Uterus (tissue), 4 donors: ENCODE data around the gene MAK. TPM values are rescaled to one million over a fixed set of nuclear protein-coding genes. Genes with fewer than 3 reads are reported as not detected.

Experiments
- DNase-seq, 2 donors: peaks; one replicate each; pipeline ENCODE4 v3.0.0-alpha.2; 2019 to 2020
- H3K27ac ChIP-seq, 2 donors: fragments of 200-600 bp; sonication (generic); 1 replicate in 1 of 2; 2 replicates in 1 of 2; pipeline ENCODE4 v1.5.1; 2016 to 2018
- H3K27me3 ChIP-seq, 2 donors: fragments of 200-600 bp; sonication (generic); one replicate each; pipeline ENCODE4 v1.5.1; 2018 to 2019; ENCODE audit warnings: control low read depth in 1 of 2
- H3K36me3 ChIP-seq, 2 donors: fragments of 200-600 bp; sonication (generic); one replicate each; pipeline ENCODE4 v1.5.1; 2019; ENCODE audit warnings: control low read depth in 1 of 2
- H3K4me1 ChIP-seq, 2 donors: fragments of 200-600 bp; sonication (generic); one replicate each; pipeline ENCODE4 v1.5.1; 2018 to 2019; ENCODE audit warnings: control low read depth in 1 of 2
- H3K4me3 ChIP-seq, 2 donors: fragments of 200-600 bp; sonication (generic); 1 replicate in 1 of 2; 2 replicates in 1 of 2; pipeline ENCODE4 v1.5.1; 2018 to 2019; ENCODE audit warnings: mild to moderate bottlenecking in 1 of 2
- H3K9me3 ChIP-seq, 2 donors: fragments of 200-600 bp; sonication (generic); one replicate each; pipeline ENCODE4 v1.5.1; 2019; ENCODE audit warnings: control low read depth in 1 of 2
- CTCF ChIP-seq, 4 experiments: fragments of 200-600 bp in 2 of 4; fragments of 450-650 bp in 2 of 4; sonication (generic) in 2 of 4; IDR thresholded peaks; one replicate each; pipeline ENCODE4 v1.5.1; 2016 to 2019; ENCODE audit warnings: antibody characterized with exemption in 4 of 4, mild to moderate bottlenecking in 2 of 4, moderate library complexity in 1 of 4
- POLR2A ChIP-seq, 2 donors: fragments of 450-650 bp; IDR thresholded peaks; one replicate each; pipeline ENCODE4 v1.6.1; 2016; ENCODE audit warnings: antibody characterized with exemption in 2 of 2, mild to moderate bottlenecking in 1 of 2, moderate library complexity in 1 of 2
- intact Hi-C: fragments of 100-400 bp; cut with DNase I; formaldehyde crosslinking; loops from one replicate; pipeline ENCODE4 v1.15.1; 2023; ENCODE audit warnings: low total_unique reads
- total RNA-seq, 4 donors: library from RNA; depleted of rRNA in 3 of 4; stranded (reverse); fragments of >200 nt in 3 of 4; gene quantifications; one replicate each; pipeline versions ENCODE4 v1.1.0 to v1.2.4, GENCODE V29; 2014 to 2023
- donor health status: DM: yes; HTN: yes; CAD: no.

Gene MAK
- total RNA-seq, 4 donors from 2014 or later, result 0.97 to 1.8 TPM; not detected in 2

- no peak overlapping the region for H3K4me3 ChIP-seq
- DNase-seq, result no peak
- intact Hi-C loops, result no loop called here
- H3K36me3 ChIP-seq, result no peaks in the 10 kb centered on the region
- TF ChIP-seq POLR2A (IDR thresholded peaks at IDR 0.05), result no peak
- no peak for TF ChIP-seq CTCF (IDR thresholded peaks at IDR 0.05)
- no peaks in the 10 kb centered on the region for H3K27me3 ChIP-seq
- no peaks in the 10 kb centered on the region for H3K9me3 ChIP-seq
- H3K27ac ChIP-seq, result no peak overlapping the region
- no peaks in the 10 kb centered on the region for H3K4me1 ChIP-seq
These were observed 105.1 kb downstream of the MAK start for GRCh38 chr6:10733151-10733715.

DNA sequence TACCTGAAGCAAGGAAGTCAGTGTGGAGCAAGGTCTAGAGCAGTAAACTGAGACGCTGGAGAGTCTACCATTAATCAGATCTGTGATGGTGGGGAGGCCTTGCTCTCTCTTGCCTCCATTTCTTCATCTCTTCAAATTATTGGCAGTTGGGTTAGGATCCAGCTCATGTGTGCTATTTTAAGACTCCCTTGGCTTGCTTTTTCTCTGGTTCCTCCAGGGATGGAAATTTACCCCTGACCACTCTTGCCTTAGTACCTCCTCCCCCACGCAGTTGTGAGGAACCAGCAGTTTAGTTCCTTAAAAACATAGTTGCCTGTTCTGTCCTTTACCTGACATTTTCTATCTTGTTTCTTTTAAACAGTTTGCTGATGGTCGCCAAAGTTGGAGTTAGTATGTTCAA is 108.1 kb downstream of the MAK start:
- Histone ChIP-seq H3K4me3 (no peak overlapping the region), H3K27me3 (no peaks in the 10 kb centered on the region), H3K36me3 (no peaks in the 10 kb centered on the region), H3K27ac (no peak overlapping the region), H3K4me1 (no peaks in the 10 kb centered on the region), H3K9me3 (no peaks in the 10 kb centered on the region)
- intact Hi-C loops, result no loop called here
- no peak for DNase-seq
- TF ChIP-seq CTCF (IDR thresholded peaks at IDR 0.05), result no peak

DNA sequence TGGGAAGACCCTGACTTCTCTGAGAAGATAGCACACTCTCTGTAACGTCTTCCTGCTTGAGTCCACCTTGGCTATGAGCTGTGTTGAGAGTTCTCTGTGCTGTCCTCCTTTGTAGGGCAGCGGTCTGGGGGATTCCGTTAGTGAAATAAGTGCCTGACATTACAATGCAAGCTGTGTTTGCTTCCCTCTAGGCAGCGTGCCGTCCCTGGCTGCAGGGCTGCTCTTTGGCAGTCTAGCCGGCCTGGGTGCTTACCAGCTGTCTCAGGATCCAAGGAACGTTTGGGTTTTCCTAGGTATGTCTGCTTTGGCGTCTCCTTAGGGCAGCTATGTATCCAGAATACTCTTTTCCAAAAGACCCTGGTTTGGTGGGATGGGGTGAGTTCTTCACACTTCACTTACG is 112.6 kb downstream of the MAK start:
- Histone ChIP-seq H3K4me1 (peaks cover 7 to 14% of the 10 kb centered on the region in 2 donors), H3K36me3 (no peaks in the 10 kb centered on the region), H3K27me3 (no peaks in the 10 kb centered on the region), H3K9me3 (no peaks in the 10 kb centered on the region), H3K27ac (no peak overlapping the region), H3K4me3 (no peak overlapping the region)
- TF ChIP-seq CTCF (IDR thresholded peaks at IDR 0.05), result no peak
- no peak for TF ChIP-seq POLR2A (IDR thresholded peaks at IDR 0.05)
- intact Hi-C loops, result no loop called here
- DNase-seq, result no peak

GRCh38 chr6:10725044-10725443 is 113.3 kb downstream of the MAK start:
- H3K36me3 ChIP-seq, result no peaks in the 10 kb centered on the region
- no peak overlapping the region for H3K27ac ChIP-seq
- intact Hi-C loops, result no loop called here
- no peak overlapping the region for H3K4me3 ChIP-seq
- H3K4me1 ChIP-seq, result peaks cover 7 to 14% of the 10 kb centered on the region in 2 donors
- no peaks in the 10 kb centered on the region for H3K27me3 ChIP-seq
- DNase-seq, result no peak
- TF ChIP-seq CTCF (IDR thresholded peaks at IDR 0.05) (no peak), POLR2A (IDR thresholded peaks at IDR 0.05) (no peak)
- H3K9me3 ChIP-seq, result no peaks in the 10 kb centered on the region

GRCh38 chr6:10723567-10723881 is 114.8 kb downstream of the MAK start:
- intact Hi-C loops, result no loop called here
- Histone ChIP-seq H3K4me1 (peaks cover 7 to 14% of the 10 kb centered on the region in 2 donors), H3K27me3 (no peaks in the 10 kb centered on the region), H3K27ac (peak overlapping the region; percentile 80), H3K9me3 (no peaks in the 10 kb centered on the region), H3K36me3 (no peaks in the 10 kb centered on the region), H3K4me3 (peak overlapping the region; percentile 67 to 78)
- DNase-seq, result no peak
- no peak for TF ChIP-seq CTCF (IDR thresholded peaks at IDR 0.05)
